CD4-positive, alpha-beta T cell (primary cell): ENCODE measurements around the gene CAMK4. TPM values are rescaled to one million over a fixed set of nuclear protein-coding genes. Genes with fewer than 3 reads are reported as not detected.

Experiments
- ATAC-seq: fragments of 200-7000 bp; cut with Tn5 transposase; one replicate; pipeline ENCODE4 v1.10.0; 2022; ENCODE audit warnings: mild to moderate bottlenecking; ENCODE audit not compliant: poor library complexity
- CTCF ChIA-PET: fragments of 350-600 bp; sonication (Branson Sonifier 250); formaldehyde crosslinking; loops from one replicate; lab custom pipeline; 2021; ENCODE audit warnings: antibody characterized with exemption, inconsistent platforms; lab: Charles Lee
- POLR2A ChIA-PET: fragments of 350-600 bp; sonication (Branson Sonifier 250); formaldehyde crosslinking; loops from one replicate; lab custom pipeline; 2021; ENCODE audit warnings: antibody characterized with exemption, inconsistent platforms; lab: Charles Lee
- DNase-seq, 14 experiments: peaks; one replicate each; pipeline ENCODE4 v3.0.0-alpha.2; 2013 to 2020; ENCODE audit warnings: mixed read lengths in 2 of 14
- H3K27ac ChIP-seq, 2 donors: one replicate each; pipeline versions ENCODE4 v1.5.1 to v1.7.0; 2013; ENCODE audit warnings: low read length in 2 of 2, low read depth in 1 of 2, mild to moderate bottlenecking in 1 of 2
- H3K27me3 ChIP-seq, 2 experiments: 1 replicate in 1 of 2; 2 replicates in 1 of 2; pipeline versions ENCODE4 v1.6.1 to v1.7.0; 2013; ENCODE audit warnings: low read length in 2 of 2, control low read depth in 1 of 2, mild to moderate bottlenecking in 1 of 2, moderate library complexity in 1 of 2; ENCODE audit not compliant: insufficient read depth in 2 of 2, control insufficient read depth in 1 of 2
- H3K36me3 ChIP-seq: one replicate; pipeline ENCODE4 v1.6.1; 2013; ENCODE audit warnings: low read length, control low read depth; ENCODE audit not compliant: insufficient read depth
- H3K4me1 ChIP-seq: one replicate; pipeline ENCODE4 v1.6.1; 2013; ENCODE audit warnings: low read length, control low read depth; ENCODE audit not compliant: insufficient read depth
- H3K4me3 ChIP-seq: one replicate; pipeline ENCODE4 v1.5.1; 2013; ENCODE audit warnings: mild to moderate bottlenecking, low read length, moderate library complexity
- H3K9me3 ChIP-seq, 2 experiments: 1 replicate in 1 of 2; 2 replicates in 1 of 2; pipeline versions ENCODE4 v1.6.1 to v1.7.0; 2013; ENCODE audit warnings: low read length in 2 of 2, mild to moderate bottlenecking in 2 of 2, control low read depth in 1 of 2, moderate library complexity in 1 of 2; ENCODE audit not compliant: control insufficient read depth in 1 of 2, insufficient read depth in 1 of 2
- H3K27ac Mint-ChIP-seq: one replicate; pipeline ENCODE4 v1.8.0; 2020; ENCODE audit warnings: mixed read lengths
- H3K27me3 Mint-ChIP-seq: one replicate; pipeline ENCODE4 v1.8.0; 2021; ENCODE audit warnings: mixed read lengths
- H3K36me3 Mint-ChIP-seq: one replicate; pipeline ENCODE4 v1.8.0; 2021; ENCODE audit warnings: low read depth, mixed read lengths
- H3K4me1 Mint-ChIP-seq: one replicate; pipeline ENCODE4 v1.8.0; 2021; ENCODE audit warnings: low read depth, mixed read lengths
- H3K4me3 Mint-ChIP-seq: one replicate; pipeline ENCODE4 v1.8.0; 2020; ENCODE audit warnings: mild to moderate bottlenecking, mixed read lengths
- H3K9me3 Mint-ChIP-seq: one replicate; pipeline ENCODE4 v1.8.0; 2020; ENCODE audit warnings: mixed read lengths
- CTCF ChIP-seq: fragments of 200-600 bp; IDR thresholded peaks from one replicate; pipeline ENCODE4 v1.8.0; 2022; ENCODE audit warnings: antibody characterized with exemption, mild to moderate bottlenecking
- intact Hi-C, 2 experiments: fragments of 100-400 bp; cut with DNase I in 1 of 2; cut with micrococcal nuclease in 1 of 2; formaldehyde crosslinking; loops; one replicate each; pipeline versions ENCODE4 v1.15.1 to v1.9.0; 2023 to 2025; cut with DNase I, micrococcal nuclease
- total RNA-seq, 174 experiments: library from RNA in 2 of 174; stranded (reverse) in 2 of 174; gene quantifications; one replicate each; pipeline ENCODE4 v1.2.3 and lab custom pipeline; 2021 to 2026

The CAMK4 gene
- total RNA-seq, 2 experiments from 2014 or later = 202 to 225 TPM

DNA sequence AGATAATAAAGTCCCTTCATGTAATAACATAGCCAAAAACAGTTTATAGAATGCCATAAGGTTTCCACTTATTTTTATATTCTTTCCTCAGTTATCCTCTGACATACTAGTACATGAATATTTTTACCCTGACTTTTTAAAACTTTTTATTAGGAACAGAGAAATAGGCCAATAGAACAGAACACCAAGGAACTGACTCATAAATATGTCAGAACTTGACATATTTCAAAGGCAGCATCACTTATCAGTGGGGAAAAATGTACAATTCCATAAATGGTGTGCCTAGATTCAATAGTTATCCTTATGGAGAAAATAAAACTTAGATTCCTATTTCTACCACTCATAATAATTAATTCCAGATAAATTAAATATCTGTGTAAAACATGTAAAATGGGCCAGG is 278.8 kb downstream of the CAMK4 start:
- no peak overlapping the region for H3K4me3 Mint-ChIP-seq
- ATAC-seq (no peak), DNase-seq (no peak)
- H3K4me3 ChIP-seq = no peak overlapping the region
- H3K9me3 Mint-ChIP-seq = no peaks in the 10 kb centered on the region
- ChIA-PET CTCF (no interaction called here), POLR2A (no interaction called here)
- H3K27me3 Mint-ChIP-seq = no peaks in the 10 kb centered on the region
- peaks cover 9% of the 10 kb centered on the region for H3K36me3 Mint-ChIP-seq
- H3K4me1 Mint-ChIP-seq = peaks cover 9% of the 10 kb centered on the region
- no peaks in the 10 kb centered on the region for H3K4me1 ChIP-seq
- no peak overlapping the region for H3K27ac ChIP-seq
- H3K27ac Mint-ChIP-seq = no peak overlapping the region
- no peaks in the 10 kb centered on the region for H3K27me3 ChIP-seq
- no peaks in the 10 kb centered on the region for H3K9me3 ChIP-seq
- peaks cover 9% of the 10 kb centered on the region for H3K36me3 ChIP-seq
- intact Hi-C loops = no loop called here
- TF ChIP-seq CTCF = no peak

DNA sequence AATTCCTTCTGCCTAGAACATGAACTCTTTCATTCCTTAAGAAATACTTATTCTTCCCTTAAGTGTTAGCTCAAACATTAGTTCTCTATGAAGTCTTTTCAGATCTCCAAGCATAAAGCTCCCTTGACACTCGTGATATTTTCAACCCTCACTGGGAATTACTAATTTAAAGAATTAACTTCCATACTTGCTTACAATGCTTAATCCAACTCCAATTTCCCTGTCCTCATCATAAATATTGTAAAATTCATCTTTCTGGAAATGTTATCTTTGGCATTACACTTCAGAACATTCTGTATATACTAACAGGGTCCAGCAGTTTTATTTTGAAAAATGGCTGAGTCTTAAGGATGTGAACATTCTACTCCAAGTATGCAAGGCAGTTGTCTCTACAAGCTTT is 280.9 kb downstream of the CAMK4 start:
- POLR2A ChIA-PET = no interaction called here
- CTCF ChIA-PET = interaction anchor here (1.1 kb wide), 1 partner anchor 10 kb away, joined by 3 read pairs; no protein-coding TSS in a partner anchor
- Mint-ChIP-seq H3K27ac (no peak overlapping the region), H3K36me3 (no peaks in the 10 kb centered on the region), H3K27me3 (no peaks in the 10 kb centered on the region), H3K4me3 (no peak overlapping the region), H3K9me3 (no peaks in the 10 kb centered on the region), H3K4me1 (peaks cover 6% of the 10 kb centered on the region)
- Histone ChIP-seq H3K4me3 (no peak overlapping the region), H3K27me3 (no peaks in the 10 kb centered on the region), H3K9me3 (no peaks in the 10 kb centered on the region), H3K36me3 (no peaks in the 10 kb centered on the region), H3K27ac (no peak overlapping the region), H3K4me1 (no peaks in the 10 kb centered on the region)
- intact Hi-C loops = no loop called here
- no peak for ATAC-seq
- no peak for DNase-seq
- no peak for TF ChIP-seq CTCF

GRCh38 chr5:111507276-111507675 is 283.1 kb downstream of the CAMK4 start:
- H3K9me3 ChIP-seq = no peaks in the 10 kb centered on the region
- Mint-ChIP-seq H3K9me3 (no peaks in the 10 kb centered on the region), H3K4me1 (peaks cover 22% of the 10 kb centered on the region), H3K27me3 (no peaks in the 10 kb centered on the region), H3K27ac (no peak overlapping the region), H3K4me3 (no peak overlapping the region), H3K36me3 (peaks cover 3% of the 10 kb centered on the region)
- ChIA-PET POLR2A (interaction anchor here (0.7 to 0.9 kb wide), 3 partner anchors 8 to 18 kb away, joined by 3 to 4 read pairs (median 3); no protein-coding TSS in a partner anchor), CTCF (interaction anchor here (0.7 kb wide), 1 partner anchor 24 kb away, joined by 3 read pairs; no protein-coding TSS in a partner anchor)
- no peaks in the 10 kb centered on the region for H3K27me3 ChIP-seq
- peaks cover 10% of the 10 kb centered on the region for H3K4me1 ChIP-seq
- no peak for TF ChIP-seq CTCF
- ATAC-seq (no peak), DNase-seq (no peak)
- no peaks in the 10 kb centered on the region for H3K36me3 ChIP-seq
- intact Hi-C loops = no loop called here
- H3K4me3 ChIP-seq = no peak overlapping the region
- H3K27ac ChIP-seq = no peak overlapping the region
